Vagina (tissue), 2 donors: ENCODE measurements around the gene CABLES2. TPM values are rescaled to one million over a fixed set of nuclear protein-coding genes. Genes with fewer than 3 reads are reported as not detected.

ENCODE experiments used
- DNase-seq, 2 donors: peaks; one replicate each; pipeline ENCODE4 v3.0.0-alpha.2; 2017; ENCODE audit errors: extremely low spot score in 2 of 2
- H3K27ac ChIP-seq: fragments of 200-600 bp; sonication (generic); one replicate; pipeline ENCODE4 v1.5.1; 2019
- H3K27me3 ChIP-seq: fragments of 200-600 bp; sonication (generic); one replicate; pipeline ENCODE4 v1.5.1; 2019
- H3K36me3 ChIP-seq, 2 donors: fragments of 200-600 bp; sonication (generic); one replicate each; pipeline ENCODE4 v1.5.1; 2017 to 2019
- H3K4me1 ChIP-seq: fragments of 200-600 bp; sonication (generic); one replicate; pipeline ENCODE4 v1.5.1; 2019
- H3K4me3 ChIP-seq, 2 donors: fragments of 200-600 bp; sonication (generic); 1 replicate in 1 of 2; 2 replicates in 1 of 2; pipeline ENCODE4 v1.5.1; 2016 to 2019
- H3K9me3 ChIP-seq: fragments of 200-600 bp; sonication (generic); one replicate; pipeline ENCODE4 v1.5.1; 2019
- POLR2A ChIP-seq, 2 donors: fragments of 450-650 bp; IDR thresholded peaks; one replicate each; pipeline ENCODE4 v1.6.1; 2017; ENCODE audit warnings: antibody characterized with exemption in 2 of 2, mild to moderate bottlenecking in 2 of 2, moderate library complexity in 2 of 2
- POLR2AphosphoS5 ChIP-seq, 2 donors: sonication (generic); formaldehyde crosslinking; IDR thresholded peaks; one replicate each; pipeline ENCODE4 v1.9.0; 2017; ENCODE audit warnings: antibody characterized with exemption in 2 of 2, mild to moderate bottlenecking in 2 of 2, low read depth in 1 of 2; ENCODE audit not compliant: insufficient read depth in 1 of 2
- intact Hi-C: fragments of 100-400 bp; cut with DNase I; formaldehyde crosslinking; loops from one replicate; pipeline ENCODE4 v1.15.1; 2023
- total RNA-seq: library from RNA; depleted of rRNA; stranded (reverse); fragments of >200 nt; gene quantifications from one replicate; pipeline ENCODE4 v1.2.3, GENCODE V29; 2016
- TF ChIP-seq, protein P1 (sequence below), 3 experiments: fragments of 450-650 bp in 2 of 3; fragments of 200-600 bp in 1 of 3; sonication (generic) in 1 of 3; IDR thresholded peaks; one replicate each; pipeline ENCODE4 v1.5.1; 2017 to 2019; ENCODE audit warnings: antibody characterized with exemption in 3 of 3, mild to moderate bottlenecking in 2 of 3, moderate library complexity in 2 of 3

CABLES2 gene
- total RNA-seq, 1 donor from 2014 or later, result 1.5 TPM

GRCh38 chr20:62358171-62359042, 48.7 kb downstream of the CABLES2 start:
- Histone ChIP-seq H3K27ac (peak overlapping the region; percentile 79), H3K4me1 (peaks cover 95% of the 10 kb centered on the region), H3K4me3 (no peak overlapping the region), H3K9me3 (no peaks in the 10 kb centered on the region), H3K36me3 (no peaks in the 10 kb centered on the region), H3K27me3 (no peaks in the 10 kb centered on the region)
- no peak for DNase-seq
- TF ChIP-seq POLR2A (IDR thresholded peaks at IDR 0.05) (no peak), POLR2AphosphoS5 (IDR thresholded peaks at IDR 0.05; ENCODE audit: insufficient read depth in 1 of 2, low read depth in 1 of 2) (no peak)
- TF ChIP-seq, protein P1, sequence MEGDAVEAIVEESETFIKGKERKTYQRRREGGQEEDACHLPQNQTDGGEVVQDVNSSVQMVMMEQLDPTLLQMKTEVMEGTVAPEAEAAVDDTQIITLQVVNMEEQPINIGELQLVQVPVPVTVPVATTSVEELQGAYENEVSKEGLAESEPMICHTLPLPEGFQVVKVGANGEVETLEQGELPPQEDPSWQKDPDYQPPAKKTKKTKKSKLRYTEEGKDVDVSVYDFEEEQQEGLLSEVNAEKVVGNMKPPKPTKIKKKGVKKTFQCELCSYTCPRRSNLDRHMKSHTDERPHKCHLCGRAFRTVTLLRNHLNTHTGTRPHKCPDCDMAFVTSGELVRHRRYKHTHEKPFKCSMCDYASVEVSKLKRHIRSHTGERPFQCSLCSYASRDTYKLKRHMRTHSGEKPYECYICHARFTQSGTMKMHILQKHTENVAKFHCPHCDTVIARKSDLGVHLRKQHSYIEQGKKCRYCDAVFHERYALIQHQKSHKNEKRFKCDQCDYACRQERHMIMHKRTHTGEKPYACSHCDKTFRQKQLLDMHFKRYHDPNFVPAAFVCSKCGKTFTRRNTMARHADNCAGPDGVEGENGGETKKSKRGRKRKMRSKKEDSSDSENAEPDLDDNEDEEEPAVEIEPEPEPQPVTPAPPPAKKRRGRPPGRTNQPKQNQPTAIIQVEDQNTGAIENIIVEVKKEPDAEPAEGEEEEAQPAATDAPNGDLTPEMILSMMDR (IDR thresholded peaks at IDR 0.05), result no peak
- intact Hi-C loops, result no loop called here

DNA sequence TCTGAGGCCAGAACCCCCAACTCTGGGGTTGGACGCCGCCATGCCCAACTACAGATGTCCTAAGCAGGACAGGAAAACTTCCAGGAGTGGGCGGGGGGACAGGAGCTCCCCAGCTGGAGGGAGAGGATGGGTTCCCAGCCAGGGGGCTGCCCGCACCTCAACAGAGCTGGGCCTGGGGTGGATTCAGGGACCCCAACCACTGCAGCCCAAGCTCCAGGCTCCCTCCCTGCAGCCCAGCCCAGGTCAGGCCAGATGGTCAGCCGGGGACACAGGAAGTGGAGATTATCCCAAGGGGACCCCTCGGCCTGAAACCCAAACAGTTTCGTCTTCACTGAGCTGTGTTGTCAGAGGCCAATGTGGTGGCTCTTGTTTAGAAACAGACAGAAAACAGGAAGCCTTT, 49.4 kb downstream of the CABLES2 start:
- intact Hi-C loops, result no loop called here
- H3K4me1 ChIP-seq, result peaks cover 95% of the 10 kb centered on the region
- no peak for DNase-seq
- H3K4me3 ChIP-seq, result peak overlapping the region in 1 of 2 donors; percentile 34
- H3K27ac ChIP-seq, result peak overlapping the region; percentile 79
- TF ChIP-seq POLR2AphosphoS5 (IDR thresholded peaks at IDR 0.05; ENCODE audit: insufficient read depth in 1 of 2, low read depth in 1 of 2) (no peak), POLR2A (IDR thresholded peaks at IDR 0.05) (no peak)
- TF ChIP-seq, protein P1 (IDR thresholded peaks at IDR 0.05), result no peak
- no peaks in the 10 kb centered on the region for H3K36me3 ChIP-seq
- no peaks in the 10 kb centered on the region for H3K9me3 ChIP-seq
- H3K27me3 ChIP-seq, result no peaks in the 10 kb centered on the region

- H3K4me3 ChIP-seq, result peak overlapping the region; percentile 3 to 34
- intact Hi-C loops, result no loop called here
- peak overlapping the region; percentile 79 for H3K27ac ChIP-seq
- peaks cover 95% of the 10 kb centered on the region for H3K4me1 ChIP-seq
- no peaks in the 10 kb centered on the region for H3K27me3 ChIP-seq
- no peaks in the 10 kb centered on the region for H3K36me3 ChIP-seq
- no peak for DNase-seq
- TF ChIP-seq, protein P1 (IDR thresholded peaks at IDR 0.05), result no peak
- TF ChIP-seq POLR2AphosphoS5 (IDR thresholded peaks at IDR 0.05; ENCODE audit: insufficient read depth in 1 of 2, low read depth in 1 of 2) (no peak), POLR2A (IDR thresholded peaks at IDR 0.05) (no peak)
- no peaks in the 10 kb centered on the region for H3K9me3 ChIP-seq
Measured at GRCh38 chr20:62357187-62357667, 49.9 kb downstream of the CABLES2 start.

- Histone ChIP-seq H3K36me3 (no peaks in the 10 kb centered on the region), H3K4me1 (peaks cover 93% of the 10 kb centered on the region), H3K9me3 (no peaks in the 10 kb centered on the region), H3K27me3 (no peaks in the 10 kb centered on the region), H3K4me3 (peak overlapping the region; percentile 3 to 34), H3K27ac (peak overlapping the region; percentile 79)
- intact Hi-C loops, result no loop called here
- DNase-seq, result no peak
- TF ChIP-seq POLR2AphosphoS5 (IDR thresholded peaks at IDR 0.05; ENCODE audit: insufficient read depth in 1 of 2, low read depth in 1 of 2) (no peak), POLR2A (IDR thresholded peaks at IDR 0.05) (no peak)
- TF ChIP-seq, protein P1 (IDR thresholded peaks at IDR 0.05), result no peak
Measured at GRCh38 chr20:62356589-62357186, 50.4 kb downstream of the CABLES2 start.
